GM12878 (cell line): Measurements from ENCODE around the gene BCAS2. TPM values are rescaled to one million over a fixed set of nuclear protein-coding genes. Genes with fewer than 3 reads are reported as not detected.

Experiments
- ATAC-seq: fragments of 200-7000 bp; cut with Tn5 transposase; 3 replicates; pipeline ENCODE4 v1.9.1; 2020; ENCODE audit warnings: mild to moderate bottlenecking, moderate library complexity
- BruUV-seq: library from RNA; stranded (reverse); fragments of 400-500 nt; replicated peaks from 2 replicates; lab custom pipeline; 2021; lab: Mats Ljungman, UMichigan
- CTCF ChIA-PET: fragments of 300-600 bp; sonication (Branson Sonifier 250); formaldehyde crosslinking; extraction: SDS; loops from one replicate; lab custom pipeline; 2021; ENCODE audit warnings: inconsistent platforms; lab: Yijun Ruan, JAX
- POLR2A ChIA-PET: fragments of 350-600 bp; formaldehyde crosslinking; extraction: SDS; loops from one replicate; lab custom pipeline; 2021; ENCODE audit warnings: inconsistent platforms; lab: Charles Lee
- RAD21 ChIA-PET: fragments of 300-600 bp; sonication (Branson Sonifier 250); formaldehyde crosslinking; loops from one replicate; lab custom pipeline; 2023; ENCODE audit warnings: antibody characterized with exemption; ENCODE audit not compliant: unreplicated experiment; lab: Charles Lee
- SMC1A ChIA-PET: fragments of 300-600 bp; sonication (Branson Sonifier 250); formaldehyde crosslinking; loops from one replicate; lab custom pipeline; 2023; ENCODE audit not compliant: unreplicated experiment, uncharacterized antibody; lab: Charles Lee
- DNase-seq: peaks from one replicate; pipeline ENCODE4 v3.0.0-alpha.2; 2011; ENCODE audit warnings: low read depth, low spot score
- FAIRE-seq: peaks from 3 replicates; lab custom pipeline; 2011; peaks lifted over from hg19 to GRCh38; lab: Jason Lieb, UNC
- H2AFZ ChIP-seq: 2 replicates; pipeline ENCODE4 v1.6.0; 2011; ENCODE audit warnings: low read depth, low read length, control low read depth; ENCODE audit not compliant: control insufficient read depth
- H3K27ac ChIP-seq: 2 replicates; pipeline ENCODE4 v1.5.1; 2011; ENCODE audit warnings: control low read depth; ENCODE audit not compliant: control insufficient read depth, insufficient read depth
- H3K27me3 ChIP-seq, 2 experiments: replicated peaks in 1 of 2; 2 replicates each; pipeline versions ENCODE4 v1.6.0 to v1.6.1; 2011; ENCODE audit warnings: low read length in 1 of 2; ENCODE audit not compliant: control insufficient read depth in 2 of 2, insufficient read depth in 2 of 2
- H3K36me3 ChIP-seq, 2 experiments: 2 replicates each; pipeline ENCODE4 v1.5.1; 2011; ENCODE audit warnings: low read length in 1 of 2; ENCODE audit not compliant: control insufficient read depth in 2 of 2, insufficient read depth in 2 of 2
- H3K4me1 ChIP-seq: 2 replicates; pipeline ENCODE4 v1.6.1; 2011; ENCODE audit warnings: mild to moderate bottlenecking, low read length, moderate library complexity, mixed read lengths; ENCODE audit not compliant: control insufficient read depth, insufficient read depth
- H3K4me2 ChIP-seq: 2 replicates; pipeline ENCODE4 v1.6.0; 2011; ENCODE audit warnings: control low read depth; ENCODE audit not compliant: control insufficient read depth, insufficient read depth
- H3K4me3 ChIP-seq: fragments of 200-600 bp; sonication (generic); 2 replicates; pipeline ENCODE4 v1.5.1; 2016
- H3K79me2 ChIP-seq: 2 replicates; pipeline ENCODE4 v1.6.0; 2011; ENCODE audit warnings: low read length; ENCODE audit not compliant: control insufficient read depth, insufficient read depth
- H3K9ac ChIP-seq: 2 replicates; pipeline ENCODE4 v1.8.0; 2011; ENCODE audit warnings: low read length, control low read depth, mixed read lengths; ENCODE audit not compliant: control insufficient read depth, insufficient read depth
- H3K9me3 ChIP-seq: replicated peaks from 3 replicates; pipeline ENCODE4 v1.5.1; 2011; ENCODE audit warnings: mild to moderate bottlenecking, low read length; ENCODE audit not compliant: control insufficient read depth, insufficient read depth
- H4K20me1 ChIP-seq: 2 replicates; pipeline ENCODE4 v1.6.0; 2011; ENCODE audit not compliant: control insufficient read depth, insufficient read depth
- BACH1 ChIP-seq: fragments of 450-650 bp; IDR thresholded peaks from 2 replicates; pipeline ENCODE4 v1.6.1; 2017; ENCODE audit warnings: mild to moderate bottlenecking, borderline replicate concordance
- FOXM1 ChIP-seq: IDR thresholded peaks from 2 replicates; pipeline ENCODE4 v1.6.1; 2012; ENCODE audit warnings: low read depth, mild to moderate bottlenecking, inconsistent platforms, low read length, moderate library complexity
- IKZF1 ChIP-seq: fragments of 450-650 bp; conservative IDR thresholded peaks from 2 replicates; pipeline ENCODE4 v1.6.1; 2017; ENCODE audit warnings: antibody characterized with exemption, mild to moderate bottlenecking
- KLF5 ChIP-seq: fragments of 450-650 bp; IDR thresholded peaks from 2 replicates; pipeline ENCODE4 v1.6.1; 2014; ENCODE audit warnings: mild to moderate bottlenecking; ENCODE audit not compliant: partially characterized antibody
- MTA2 ChIP-seq: fragments of 450-650 bp; IDR thresholded peaks from 2 replicates; pipeline ENCODE4 v1.6.1; 2016; ENCODE audit warnings: low read depth, mild to moderate bottlenecking, moderate library complexity
- MXI1 ChIP-seq: fragments of 150-350 bp; IDR thresholded peaks from 2 replicates; pipeline ENCODE4 v1.6.1; 2011; ENCODE audit warnings: low read depth, mild to moderate bottlenecking, inconsistent platforms, low read length, improper control_type of control experiment
- MYB ChIP-seq: fragments of 150-350 bp; IDR thresholded peaks from 2 replicates; pipeline ENCODE4 v1.6.1; 2014; ENCODE audit warnings: mild to moderate bottlenecking, low read depth, low read length, borderline replicate concordance
- MYC ChIP-seq: IDR thresholded peaks from 2 replicates; pipeline ENCODE4 v1.6.1; 2011; ENCODE audit warnings: mild to moderate bottlenecking, low read length, moderate library complexity, inconsistent platforms; ENCODE audit not compliant: insufficient read depth, insufficient replicate concordance, insufficient read length, severe bottlenecking
- NBN ChIP-seq: fragments of 450-650 bp; IDR thresholded peaks from 2 replicates; pipeline ENCODE4 v1.6.1; 2016
- NFXL1 ChIP-seq: fragments of 450-650 bp; IDR thresholded peaks from 2 replicates; pipeline ENCODE4 v1.6.1; 2017; ENCODE audit warnings: antibody characterized with exemption, mild to moderate bottlenecking, borderline replicate concordance
- SIN3A ChIP-seq: IDR thresholded peaks from 2 replicates; pipeline ENCODE4 v1.6.1; 2012; ENCODE audit warnings: low read depth, low read length, improper control_type of control experiment
- SIX5 ChIP-seq: IDR thresholded peaks from 2 replicates; pipeline ENCODE4 v1.6.1; 2011; ENCODE audit warnings: mild to moderate bottlenecking, low read depth, low read length, moderate library complexity; ENCODE audit not compliant: severe bottlenecking
- SMAD5 ChIP-seq: IDR thresholded peaks from 2 replicates; pipeline ENCODE4 v1.6.1; 2016; ENCODE audit warnings: antibody characterized with exemption, low read depth
- SP1 ChIP-seq: IDR thresholded peaks from one replicate; pipeline ENCODE4 v1.6.1; 2011; ENCODE audit warnings: low read depth, low read length
- SUPT20H ChIP-seq: IDR thresholded peaks from 2 replicates; pipeline ENCODE4 v1.6.1; 2011; ENCODE audit warnings: low read depth, mild to moderate bottlenecking, low read length, moderate library complexity, borderline replicate concordance; ENCODE audit not compliant: control insufficient read depth
- YY1 ChIP-seq: IDR thresholded peaks from 2 replicates; pipeline ENCODE4 v1.6.1; 2011; ENCODE audit warnings: low read depth, mild to moderate bottlenecking, low read length
- ZBED1 ChIP-seq: IDR thresholded peaks from 2 replicates; pipeline ENCODE4 v1.6.1; 2016; ENCODE audit warnings: borderline replicate concordance
- WGBS: methylation state at CpG from one replicate; pipeline ENCODE4 v1.1.6; 2016; ENCODE audit warnings: low lambda C conversion rate; ENCODE audit not compliant: insufficient replicate concordance, insufficient coverage; ENCODE audit errors: missing lambda C conversion rate; 5-methylcytosine and 5-hydroxymethylcytosine counted together
- in situ Hi-C: fragments of 300-500 bp; cut with MboI; formaldehyde crosslinking; loops from 9 replicates; pipeline ENCODE4 v1.14.3; 2018; ENCODE audit warnings: mixed read lengths
- intact Hi-C: fragments of 100-400 bp; cut with micrococcal nuclease; formaldehyde crosslinking; loops from one replicate; pipeline ENCODE4 v1.14.2; 2022; ENCODE audit not compliant: unreplicated experiment
- polyA plus RNA-seq, 11 experiments: library from polyadenylated mRNA; depleted of rRNA in 4 of 11; unstranded in 6 of 11; stranded (reverse) in 5 of 11; fragments of >200 nt; fragmentation: Nextera tagmentation in 4 of 11; fragmentation: Illumina TruSeq in 1 of 11; extraction: Ambion mirVana in 4 of 11; extraction: Trizol in 1 of 11; gene quantifications; 1 replicate in 1 of 11; 2 replicates in 10 of 11; pipeline versions ENCODE4 v1.2.1 to v1.2.3, GENCODE V29; 2011 to 2016; ENCODE audit warnings: inconsistent platforms in 2 of 11, missing spikeins in 2 of 11, low read depth in 1 of 11
- total RNA-seq, 4 experiments: library from RNA; depleted of rRNA in 3 of 4; stranded (reverse); fragments of >200 nt in 3 of 4; fragmentation: Illumina TruSeq in 1 of 4; extraction: Trizol in 1 of 4; gene quantifications; 2 replicates each; pipeline versions ENCODE4 v1.2.1 to v1.2.3, GENCODE V29; 2013 to 2021
- TF ChIP-seq, protein P1 (sequence below): fragments of 450-650 bp; IDR thresholded peaks from 2 replicates; pipeline ENCODE4 v1.6.1; 2017; ENCODE audit warnings: borderline replicate concordance
- TF ChIP-seq, protein P2 (sequence below): fragments of 450-650 bp; IDR thresholded peaks from 2 replicates; pipeline ENCODE4 v1.6.1; 2016; ENCODE audit warnings: mild to moderate bottlenecking
- TF ChIP-seq, protein P3 (sequence below): IDR thresholded peaks from 2 replicates; pipeline ENCODE4 v1.6.1; 2011; ENCODE audit warnings: borderline replicate concordance, low read depth, mild to moderate bottlenecking, moderate library complexity, low read length; ENCODE audit not compliant: insufficient read depth, poor library complexity, severe bottlenecking

The BCAS2 gene
- total and polyA plus RNA-seq, 10 of the 15 experiments (the other 5 are each of a cell fraction or from before 2014, with no cell fraction given): 37.3 to 129 (median 60.7) TPM

DNA sequence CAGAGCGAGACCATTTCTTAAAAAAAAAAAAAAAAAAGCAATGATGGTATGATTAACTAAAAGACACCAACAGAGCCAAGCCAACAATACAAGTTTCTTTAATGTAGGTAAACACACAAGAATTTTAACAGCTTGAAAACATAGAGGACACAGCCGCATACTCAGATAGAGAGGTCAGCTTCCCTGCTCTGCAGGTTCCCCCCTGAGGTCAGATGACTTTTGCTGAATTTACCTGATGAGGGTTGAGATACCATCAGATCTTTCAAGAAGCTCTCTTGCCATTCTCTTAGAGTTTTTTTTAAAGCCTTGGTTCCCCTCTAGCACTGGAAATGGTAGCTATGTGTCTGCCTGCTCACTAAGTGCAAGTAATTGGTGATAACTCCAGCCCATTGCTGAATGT, 31.1 kb downstream of the BCAS2 start (continued):
- TF ChIP-seq NFXL1 (no peak), YY1 (no peak), NBN (no peak), KLF5 (no peak), MYC (no peak)

DNA sequence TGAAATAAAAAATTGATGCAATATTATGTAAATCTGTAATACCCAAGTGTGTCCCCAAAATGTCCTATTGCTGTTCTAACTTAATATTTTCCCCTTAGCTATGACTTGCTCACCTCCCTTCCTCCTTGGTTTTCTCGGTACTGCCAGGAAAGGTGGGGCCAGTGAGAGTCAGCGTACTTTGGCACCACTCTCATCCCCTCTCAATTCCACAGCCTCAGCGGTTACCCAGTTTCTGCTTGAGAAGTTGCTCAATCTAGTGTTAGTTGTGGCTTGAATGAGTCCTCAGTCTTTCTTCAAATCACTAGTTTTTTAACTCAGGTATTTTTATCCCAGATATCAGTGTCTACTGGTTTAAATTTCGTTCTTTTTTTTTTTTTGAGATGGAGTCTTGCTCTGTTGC, 32.3 kb downstream of the BCAS2 start:
- BruUV-seq: no TSS peak
- 29% methylated on average over 4 of the region's 4 CpGs for WGBS
- TF ChIP-seq SP1 (no peak), BACH1 (no peak), SIX5 (no peak), MXI1 (no peak), MTA2 (no peak), SMAD5 (no peak), FOXM1 (no peak), ZBED1 (no peak), SUPT20H (no peak), SIN3A (no peak), IKZF1 (no peak), MYB (no peak)
- TF ChIP-seq, protein P1, sequence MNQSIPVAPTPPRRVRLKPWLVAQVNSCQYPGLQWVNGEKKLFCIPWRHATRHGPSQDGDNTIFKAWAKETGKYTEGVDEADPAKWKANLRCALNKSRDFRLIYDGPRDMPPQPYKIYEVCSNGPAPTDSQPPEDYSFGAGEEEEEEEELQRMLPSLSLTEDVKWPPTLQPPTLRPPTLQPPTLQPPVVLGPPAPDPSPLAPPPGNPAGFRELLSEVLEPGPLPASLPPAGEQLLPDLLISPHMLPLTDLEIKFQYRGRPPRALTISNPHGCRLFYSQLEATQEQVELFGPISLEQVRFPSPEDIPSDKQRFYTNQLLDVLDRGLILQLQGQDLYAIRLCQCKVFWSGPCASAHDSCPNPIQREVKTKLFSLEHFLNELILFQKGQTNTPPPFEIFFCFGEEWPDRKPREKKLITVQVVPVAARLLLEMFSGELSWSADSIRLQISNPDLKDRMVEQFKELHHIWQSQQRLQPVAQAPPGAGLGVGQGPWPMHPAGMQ: no peak
- TF ChIP-seq, protein P2, sequence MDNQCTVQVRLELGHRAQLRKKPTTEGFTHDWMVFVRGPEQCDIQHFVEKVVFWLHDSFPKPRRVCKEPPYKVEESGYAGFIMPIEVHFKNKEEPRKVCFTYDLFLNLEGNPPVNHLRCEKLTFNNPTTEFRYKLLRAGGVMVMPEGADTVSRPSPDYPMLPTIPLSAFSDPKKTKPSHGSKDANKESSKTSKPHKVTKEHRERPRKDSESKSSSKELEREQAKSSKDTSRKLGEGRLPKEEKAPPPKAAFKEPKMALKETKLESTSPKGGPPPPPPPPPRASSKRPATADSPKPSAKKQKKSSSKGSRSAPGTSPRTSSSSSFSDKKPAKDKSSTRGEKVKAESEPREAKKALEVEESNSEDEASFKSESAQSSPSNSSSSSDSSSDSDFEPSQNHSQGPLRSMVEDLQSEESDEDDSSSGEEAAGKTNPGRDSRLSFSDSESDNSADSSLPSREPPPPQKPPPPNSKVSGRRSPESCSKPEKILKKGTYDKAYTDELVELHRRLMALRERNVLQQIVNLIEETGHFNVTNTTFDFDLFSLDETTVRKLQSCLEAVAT: no peak
- TF ChIP-seq, protein P3, sequence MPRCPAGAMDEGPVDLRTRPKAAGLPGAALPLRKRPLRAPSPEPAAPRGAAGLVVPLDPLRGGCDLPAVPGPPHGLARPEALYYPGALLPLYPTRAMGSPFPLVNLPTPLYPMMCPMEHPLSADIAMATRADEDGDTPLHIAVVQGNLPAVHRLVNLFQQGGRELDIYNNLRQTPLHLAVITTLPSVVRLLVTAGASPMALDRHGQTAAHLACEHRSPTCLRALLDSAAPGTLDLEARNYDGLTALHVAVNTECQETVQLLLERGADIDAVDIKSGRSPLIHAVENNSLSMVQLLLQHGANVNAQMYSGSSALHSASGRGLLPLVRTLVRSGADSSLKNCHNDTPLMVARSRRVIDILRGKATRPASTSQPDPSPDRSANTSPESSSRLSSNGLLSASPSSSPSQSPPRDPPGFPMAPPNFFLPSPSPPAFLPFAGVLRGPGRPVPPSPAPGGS: no peak

More for the DNA sequence above, 32.3 kb downstream of the BCAS2 start:
- Histone ChIP-seq H3K9ac (no peak overlapping the region), H2AFZ (no peak overlapping the region), H3K27me3 (no peaks in the 10 kb centered on the region), H3K79me2 (no peaks in the 10 kb centered on the region), H3K4me3 (no peak overlapping the region), H3K4me1 (no peaks in the 10 kb centered on the region), H3K27ac (no peak overlapping the region), H4K20me1 (no peaks in the 10 kb centered on the region), H3K4me2 (no peak overlapping the region), H3K36me3 (no peaks in the 10 kb centered on the region), H3K9me3 (no peaks in the 10 kb centered on the region)
- ATAC-seq (no peak), FAIRE-seq (no peak), DNase-seq (no peak)
- SMC1A ChIA-PET: interaction anchor here (2.6 kb wide), 1 partner anchor 10 kb away, joined by 6 read pairs; no protein-coding TSS in a partner anchor
- intact Hi-C loops (no loop called here), in situ Hi-C loops (no loop called here)
- CTCF ChIA-PET: no interaction called here
- POLR2A ChIA-PET: no interaction called here
- RAD21 ChIA-PET: interaction anchor here (1.4 kb wide), 1 partner anchor 10 kb away, joined by 4 read pairs; no protein-coding TSS in a partner anchor
